Endodermal cell (in vitro differentiated cells): ENCODE data around the gene HNRNPUL1. TPM values are rescaled to one million over a fixed set of nuclear protein-coding genes. Genes with fewer than 3 reads are reported as not detected.

Experiments used
- DNase-seq: peaks from one replicate; pipeline ENCODE4 v3.0.0-alpha.2; 2017
- H3K27ac ChIP-seq: 2 replicates; pipeline ENCODE4 v1.5.1; 2013; ENCODE audit warnings: mild to moderate bottlenecking, low read depth, low read length, moderate library complexity
- H3K27me3 ChIP-seq: 2 replicates; pipeline ENCODE4 v1.6.1; 2013; ENCODE audit warnings: mild to moderate bottlenecking, low read length, moderate library complexity; ENCODE audit not compliant: insufficient read depth, control insufficient read depth, poor library complexity, severe bottlenecking
- H3K36me3 ChIP-seq: 2 replicates; pipeline ENCODE4 v1.7.0; 2013; ENCODE audit warnings: mild to moderate bottlenecking, low read length, moderate library complexity; ENCODE audit not compliant: control insufficient read depth, insufficient read depth
- H3K4me1 ChIP-seq: one replicate; pipeline ENCODE4 v1.7.0; 2013; ENCODE audit warnings: low read length; ENCODE audit not compliant: control insufficient read depth, insufficient read depth
- H3K4me3 ChIP-seq: 2 replicates; pipeline ENCODE4 v1.5.1; 2013; ENCODE audit warnings: mild to moderate bottlenecking, low read length, moderate library complexity
- H3K9ac ChIP-seq: 2 replicates; pipeline ENCODE4 v1.6.1; 2013; ENCODE audit warnings: mild to moderate bottlenecking, low read length, moderate library complexity; ENCODE audit not compliant: poor library complexity, severe bottlenecking; ENCODE audit errors: extremely low read depth
- H3K9me3 ChIP-seq: 2 replicates; pipeline ENCODE4 v1.6.1; 2013; ENCODE audit warnings: mild to moderate bottlenecking, low read length, moderate library complexity; ENCODE audit not compliant: control insufficient read depth
- H3K27ac Mint-ChIP-seq: 2 replicates; pipeline ENCODE4 v1.8.0; 2020; ENCODE audit warnings: mixed read lengths
- H3K27me3 Mint-ChIP-seq: 2 replicates; pipeline ENCODE4 v1.8.0; 2021; ENCODE audit warnings: mild to moderate bottlenecking, mixed read lengths; ENCODE audit not compliant: insufficient read depth
- H3K36me3 Mint-ChIP-seq: 2 replicates; pipeline ENCODE4 v1.8.0; 2020; ENCODE audit warnings: low read depth, mixed read lengths
- H3K4me1 Mint-ChIP-seq: 2 replicates; pipeline ENCODE4 v1.8.0; 2020; ENCODE audit warnings: mixed read lengths
- H3K4me3 Mint-ChIP-seq: 2 replicates; pipeline ENCODE4 v1.8.0; 2020; ENCODE audit warnings: mild to moderate bottlenecking, moderate library complexity, mixed read lengths
- H3K9me3 Mint-ChIP-seq: 2 replicates; pipeline ENCODE4 v1.8.0; 2020; ENCODE audit warnings: mild to moderate bottlenecking, mixed read lengths
- CTCF ChIP-seq: fragments of 200-600 bp; sonication (generic); conservative IDR thresholded peaks from 2 replicates; pipeline ENCODE4 v1.5.0; 2021; ENCODE audit warnings: antibody characterized with exemption, mild to moderate bottlenecking
- WGBS, 2 experiments: methylation state at CpG; one replicate each; pipeline versions ENCODE4 v1.1.5 to v1.1.7; 2013; ENCODE audit warnings: missing lambda C conversion rate in 2 of 2, mixed read lengths in 1 of 2; ENCODE audit not compliant: insufficient coverage in 1 of 2, insufficient read length in 1 of 2; 5-methylcytosine and 5-hydroxymethylcytosine counted together
- total RNA-seq, 2 donors: library from RNA; stranded (reverse); fragmentation: NEBNext Ultra II Directional in 1 of 2; extraction: Animal tissue kit (Norgen Biotek cat#: 25700) in 1 of 2; gene quantifications; 2 replicates in 1 of 2; 3 replicates in 1 of 2; pipeline ENCODE4 v1.2.1, GENCODE V29; 2021

The HNRNPUL1 gene
- total RNA-seq, 2 donors from 2014 or later: 211 to 225 TPM

- H3K4me3 Mint-ChIP-seq: peak overlapping the region; percentile 61
- Histone ChIP-seq H3K27me3 (no peaks in the 10 kb centered on the region), H3K9me3 (no peaks in the 10 kb centered on the region), H3K27ac (peak overlapping the region; percentile 83), H3K36me3 (peaks cover 40% of the 10 kb centered on the region), H3K9ac (peak overlapping the region; percentile 77), H3K4me1 (peaks cover 20% of the 10 kb centered on the region), H3K4me3 (peak overlapping the region; percentile 69)
- WGBS, 2 experiments: 2% methylated on average over 13 to 20 of the region's 23 CpGs
- TF ChIP-seq CTCF: no peak
- H3K27ac Mint-ChIP-seq: peak overlapping the region; percentile 98
- H3K4me1 Mint-ChIP-seq: peaks cover 55% of the 10 kb centered on the region
- peak; percentile 99 for DNase-seq
- no peaks in the 10 kb centered on the region for H3K27me3 Mint-ChIP-seq
- no peaks in the 10 kb centered on the region for H3K9me3 Mint-ChIP-seq
- peaks cover 31% of the 10 kb centered on the region for H3K36me3 Mint-ChIP-seq
These were observed 60.9 kb downstream of the HNRNPUL1 start for GRCh38 chr19:41324921-41325639.

GRCh38 chr19:41325640-41325946, 61.4 kb downstream of the HNRNPUL1 start:
- H3K9ac ChIP-seq: peak overlapping the region; percentile 77

GRCh38 chr19:41325947-41326706, 62.0 kb downstream of the HNRNPUL1 start:
- H3K27me3 Mint-ChIP-seq: no peaks in the 10 kb centered on the region
- TF ChIP-seq CTCF: no peak
- H3K27ac ChIP-seq: peak overlapping the region; percentile 83
- 40 to 51% methylated on average over 8 to 30 of the region's 30 CpGs for WGBS, 2 experiments
- peaks cover 20% of the 10 kb centered on the region for H3K4me1 ChIP-seq
- no peaks in the 10 kb centered on the region for H3K9me3 ChIP-seq
- peak overlapping the region; percentile 69 for H3K4me3 ChIP-seq
- peak overlapping the region; percentile 93 for H3K27ac Mint-ChIP-seq
- H3K27me3 ChIP-seq: no peaks in the 10 kb centered on the region
- H3K36me3 ChIP-seq: peaks cover 39% of the 10 kb centered on the region
- peak overlapping the region; percentile 61 for H3K4me3 Mint-ChIP-seq
- DNase-seq: peak; percentile 84
- peak overlapping the region; percentile 77 for H3K9ac ChIP-seq
- H3K4me1 Mint-ChIP-seq: peaks cover 55% of the 10 kb centered on the region
- H3K36me3 Mint-ChIP-seq: peaks cover 30% of the 10 kb centered on the region
- no peaks in the 10 kb centered on the region for H3K9me3 Mint-ChIP-seq

More at GRCh38 chr19:41325640-41325946, 61.4 kb downstream of the HNRNPUL1 start:
- Histone ChIP-seq H3K9me3 (no peaks in the 10 kb centered on the region), H3K36me3 (peaks cover 42% of the 10 kb centered on the region), H3K27me3 (no peaks in the 10 kb centered on the region), H3K4me1 (peaks cover 20% of the 10 kb centered on the region), H3K4me3 (peak overlapping the region; percentile 69), H3K27ac (peak overlapping the region; percentile 83)
- no peak for DNase-seq
- no peaks in the 10 kb centered on the region for H3K9me3 Mint-ChIP-seq
- peak overlapping the region; percentile 61 for H3K4me3 Mint-ChIP-seq
- peak overlapping the region; percentile 98 for H3K27ac Mint-ChIP-seq
- TF ChIP-seq CTCF: no peak
- peaks cover 55% of the 10 kb centered on the region for H3K4me1 Mint-ChIP-seq
- H3K36me3 Mint-ChIP-seq: peaks cover 33% of the 10 kb centered on the region
- WGBS, 2 experiments: 3% methylated on average over 10 of the region's 10 CpGs; no CpG with 5 or more reads in 1 of the 2 experiments
- H3K27me3 Mint-ChIP-seq: no peaks in the 10 kb centered on the region
